GM10248 (cell line): Measurements from ENCODE around the gene SYNE2.

Experiments used
- CTCF ChIA-PET: fragments of 300-600 bp; sonication (Branson Sonifier 250); formaldehyde crosslinking; extraction: SDS; loops from one replicate; lab custom pipeline; 2021; ENCODE audit warnings: antibody characterized with exemption; lab: Yijun Ruan, JAX
- POLR2A ChIA-PET: fragments of 350-650 bp; sonication (Branson Sonifier 250); formaldehyde crosslinking; extraction: SDS; loops from one replicate; lab custom pipeline; 2020; ENCODE audit warnings: antibody characterized with exemption; lab: Yijun Ruan, JAX
- DNase-seq: peaks from one replicate; pipeline ENCODE4 v3.0.0; 2012; ENCODE audit errors: extremely low spot score
- CTCF ChIP-seq: IDR thresholded peaks from 2 replicates; pipeline ENCODE4 v1.5.1; 2012; ENCODE audit warnings: mild to moderate bottlenecking, low read depth; ENCODE audit errors: extremely low read depth, missing control alignments, control extremely low read depth

The SYNE2 gene

GRCh38 chr14:64098120-64098519, 245.3 kb downstream of the SYNE2 start:
- no peak for TF ChIP-seq CTCF
- CTCF ChIA-PET: interaction anchor here (1.2 to 1.6 kb wide), 2 partner anchors 11 to 14 kb away, joined by 3 to 5 read pairs; no protein-coding TSS in a partner anchor
- DNase-seq: no peak
- POLR2A ChIA-PET: no interaction called here

DNA sequence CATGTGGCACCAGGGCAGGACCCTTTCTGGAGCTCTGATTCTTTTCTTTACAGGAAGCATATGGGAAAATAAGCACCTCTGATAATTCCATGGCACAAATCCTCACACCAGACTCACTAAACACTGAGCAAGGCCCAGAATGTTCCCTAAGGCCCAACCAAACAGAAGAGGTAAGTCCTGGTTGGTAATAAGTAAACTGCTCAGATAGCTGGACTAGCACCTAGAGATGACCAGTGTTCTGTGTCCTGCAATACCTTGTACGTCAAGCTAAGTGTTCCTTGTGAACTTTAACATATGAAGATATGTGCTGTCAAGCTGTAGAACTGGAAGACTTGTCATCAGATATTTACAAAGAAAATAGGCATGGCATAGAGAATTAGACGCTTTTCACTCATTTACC, 254.6 kb downstream of the SYNE2 start:
- no peak for DNase-seq
- TF ChIP-seq CTCF: no peak
- ChIA-PET POLR2A (no interaction called here), CTCF (no interaction called here)

DNA sequence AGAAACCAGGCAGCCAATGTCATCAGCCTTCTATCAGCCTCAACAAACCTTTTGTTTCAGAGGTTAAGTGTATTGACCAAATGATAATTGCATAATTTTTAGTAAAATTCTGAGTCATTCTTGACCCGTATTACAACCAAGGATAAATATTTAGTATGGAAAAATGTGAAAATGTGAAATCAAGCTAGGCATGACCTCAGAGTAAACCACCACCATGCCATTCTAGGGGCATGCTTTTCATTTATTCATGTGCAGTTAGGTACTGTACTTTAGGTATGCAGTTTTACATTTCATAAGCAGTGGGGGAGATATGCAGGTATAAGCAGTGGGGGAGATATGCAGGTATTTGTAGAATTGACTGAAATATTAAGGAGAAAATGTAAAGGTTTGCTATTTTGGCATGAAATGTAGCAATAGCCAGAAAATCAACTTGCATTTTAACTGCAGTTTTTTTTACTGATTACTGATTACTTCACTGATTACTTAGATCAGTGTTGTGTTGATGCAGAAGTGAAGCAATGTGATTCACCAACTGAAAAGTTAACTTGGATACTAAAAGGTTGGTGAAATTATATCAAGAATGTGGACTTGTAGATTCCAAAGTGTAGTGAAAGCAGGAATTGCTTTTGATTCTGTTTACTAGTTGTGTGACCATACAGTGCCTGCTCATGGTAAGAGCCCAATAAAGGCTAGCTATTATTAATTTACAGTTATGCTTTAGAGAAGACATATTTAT, 257.2 kb downstream of the SYNE2 start:
- DNase-seq: no peak
- ChIA-PET POLR2A (no interaction called here), CTCF (interaction anchor here (1.3 to 1.8 kb wide), 5 partner anchors 10 to 21 kb away, joined by 3 to 5 read pairs (median 3); no protein-coding TSS in a partner anchor)
- no peak for TF ChIP-seq CTCF

DNA sequence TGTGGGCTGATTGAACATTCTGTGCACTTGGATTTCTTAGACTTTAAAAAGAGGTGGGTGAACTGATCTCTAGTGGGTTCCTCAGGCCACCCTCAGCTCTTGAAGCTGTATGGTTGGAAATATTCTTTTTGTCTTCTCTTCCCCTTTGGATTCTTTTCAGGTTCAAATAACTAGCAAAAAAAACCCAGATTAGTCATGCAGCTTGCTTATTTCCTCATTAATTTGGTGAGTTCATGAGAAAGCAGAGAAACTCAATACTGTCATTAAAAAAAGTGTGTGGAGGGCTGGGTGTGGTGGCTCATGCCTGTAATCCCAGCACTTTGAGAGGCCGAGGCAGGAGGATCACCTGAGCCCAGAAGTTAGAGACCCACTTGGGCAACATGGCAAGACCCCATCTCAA, 258.0 kb downstream of the SYNE2 start:
- no peak for TF ChIP-seq CTCF
- POLR2A ChIA-PET: no interaction called here
- CTCF ChIA-PET: interaction anchor here (1.3 to 1.7 kb wide), 3 partner anchors 9 to 21 kb away, joined by 3 to 5 read pairs (median 3); no protein-coding TSS in a partner anchor
- DNase-seq: no peak

DNA sequence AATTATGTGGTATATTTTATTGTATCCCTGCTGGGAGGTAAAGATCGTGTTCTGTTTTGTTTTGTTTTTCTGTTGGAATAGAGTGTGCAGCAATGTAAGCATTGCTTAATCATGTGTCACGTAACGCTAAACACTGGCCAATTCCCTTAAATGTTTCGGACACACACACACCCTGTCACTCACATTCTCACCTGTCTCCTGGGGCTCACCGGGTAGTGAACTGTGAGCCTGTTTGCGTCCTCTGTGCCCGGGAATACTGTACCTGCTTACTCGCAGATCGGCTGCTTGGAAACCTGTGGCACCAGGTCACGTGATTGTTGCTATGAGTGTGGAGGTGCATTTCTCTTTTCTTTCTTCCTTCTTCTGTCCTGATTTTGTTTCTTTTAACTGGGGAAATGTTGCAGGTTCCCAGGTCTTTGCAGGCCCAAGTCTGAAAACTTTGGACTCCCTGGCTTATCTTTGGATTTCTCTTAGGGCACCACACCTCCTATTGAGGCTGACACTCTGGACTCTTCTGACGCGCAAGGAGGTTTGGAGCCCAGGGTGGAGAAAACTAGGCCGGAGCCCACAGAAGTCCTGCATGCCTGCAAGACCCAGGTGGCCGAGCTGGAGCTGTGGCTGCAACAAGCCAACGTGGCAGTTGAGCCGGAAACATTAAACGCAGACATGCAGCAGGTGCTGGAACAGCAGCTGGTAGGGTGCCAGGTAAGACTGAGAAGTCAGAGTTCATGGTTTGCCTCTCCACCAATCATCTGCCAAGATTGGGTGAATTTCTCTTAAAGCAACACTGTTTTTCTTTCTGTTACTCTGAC, 260.3 kb downstream of the SYNE2 start:
- no peak for TF ChIP-seq CTCF
- DNase-seq: no peak
- ChIA-PET CTCF (no interaction called here), POLR2A (no interaction called here)

DNA sequence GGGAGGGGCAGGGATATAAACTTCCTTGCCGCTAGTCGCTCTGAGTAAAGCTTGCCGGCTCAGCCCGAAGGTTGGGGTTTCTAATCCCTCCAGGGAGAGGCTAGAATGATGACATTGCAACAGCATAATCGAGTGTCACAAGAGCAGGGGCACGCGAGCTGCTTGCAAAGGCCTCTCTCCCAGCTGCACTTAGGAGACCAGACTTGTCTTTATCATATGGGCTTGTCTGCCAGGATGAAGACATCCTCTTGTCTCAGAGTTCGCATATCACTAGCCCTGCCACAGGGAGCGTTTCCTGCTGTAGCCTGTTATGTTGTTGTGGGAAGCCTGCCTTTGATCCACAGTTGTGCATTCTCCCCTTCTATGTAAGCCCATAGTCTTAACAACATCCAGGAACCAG, 261.4 kb downstream of the SYNE2 start:
- ChIA-PET CTCF (interaction anchor here (1.7 kb wide), 1 partner anchor 31 kb away, joined by 4 read pairs; no protein-coding TSS in a partner anchor), POLR2A (interaction anchor here (0.6 kb wide), 1 partner anchor 13 kb away, joined by 3 read pairs; no protein-coding TSS in a partner anchor)
- no peak for TF ChIP-seq CTCF
- DNase-seq: no peak
